PC-3 (cell line): ENCODE measurements around the gene C12orf50. TPM values are rescaled to one million over a fixed set of nuclear protein-coding genes. Genes with fewer than 3 reads are reported as not detected.

Experiments
- ATAC-seq: fragments of 200-7000 bp; cut with Tn5 transposase; 2 replicates; pipeline ENCODE4 v1.9.1; 2020; ENCODE audit warnings: mild to moderate bottlenecking, moderate library complexity
- BruUV-seq: library from RNA; stranded (reverse); fragments of 400-500 nt; replicated peaks from 2 replicates; lab custom pipeline; 2021; lab: Mats Ljungman, UMichigan
- CTCF ChIA-PET: fragments of 300-600 bp; sonication (Branson Sonifier 250); formaldehyde crosslinking; loops from one replicate; lab custom pipeline; 2022; ENCODE audit warnings: antibody characterized with exemption; lab: Charles Lee
- POLR2A ChIA-PET: fragments of 300-600 bp; sonication (Branson Sonifier 250); formaldehyde crosslinking; loops from one replicate; lab custom pipeline; 2022; ENCODE audit warnings: antibody characterized with exemption; ENCODE audit not compliant: unreplicated experiment; lab: Charles Lee
- DNase-seq: peaks from one replicate; pipeline ENCODE4 v3.0.0-alpha.2; 2015
- H2AFZ ChIP-seq: fragments of 300-600 bp; sonication (generic); 2 replicates; pipeline ENCODE4 v1.6.0; 2016; ENCODE audit warnings: antibody characterized with exemption, low read length
- H3F3A ChIP-seq: fragments of 300-600 bp; sonication (generic); one replicate; pipeline ENCODE4 v1.6.0; 2017; ENCODE audit warnings: antibody characterized with exemption, low read length, control low read depth, mild to moderate bottlenecking; ENCODE audit not compliant: unreplicated experiment
- H3K27ac ChIP-seq: fragments of 300-600 bp; sonication (generic); 2 replicates; pipeline ENCODE4 v1.5.1; 2016; ENCODE audit warnings: mild to moderate bottlenecking, low read length
- H3K27me3 ChIP-seq: fragments of 300-600 bp; sonication (generic); 2 replicates; pipeline ENCODE4 v1.6.1; 2016; ENCODE audit warnings: low read length, mixed read lengths
- H3K36me3 ChIP-seq: fragments of 300-600 bp; sonication (generic); 2 replicates; pipeline ENCODE4 v1.6.1; 2016; ENCODE audit warnings: low read depth, mixed run types, low read length, mixed read lengths
- H3K4me1 ChIP-seq: fragments of 300-600 bp; sonication (generic); 2 replicates; pipeline ENCODE4 v1.5.1; 2016; ENCODE audit warnings: low read length; ENCODE audit not compliant: insufficient read depth
- H3K4me2 ChIP-seq: fragments of 300-600 bp; sonication (generic); 2 replicates; pipeline ENCODE4 v1.6.0; 2016; ENCODE audit warnings: low read length
- H3K4me3 ChIP-seq: fragments of 300-600 bp; sonication (generic); 2 replicates; pipeline ENCODE4 v1.5.1; 2016; ENCODE audit warnings: mild to moderate bottlenecking, low read length, mixed read lengths
- H3K79me2 ChIP-seq: fragments of 300-600 bp; sonication (generic); 2 replicates; pipeline ENCODE4 v1.6.1; 2017; ENCODE audit warnings: low read length, mixed read lengths
- H3K9ac ChIP-seq: fragments of 300-600 bp; sonication (generic); 2 replicates; pipeline ENCODE4 v1.6.0; 2016; ENCODE audit warnings: mild to moderate bottlenecking, low read length
- H3K9me2 ChIP-seq: fragments of 300-600 bp; sonication (generic); replicated peaks from 2 replicates; pipeline ENCODE4 v1.6.1; 2016; ENCODE audit warnings: mixed run types, low read length, mixed read lengths
- H3K9me3 ChIP-seq: fragments of 300-600 bp; sonication (generic); 2 replicates; pipeline ENCODE4 v1.6.1; 2016; ENCODE audit warnings: low read length, mixed read lengths
- H4K20me1 ChIP-seq: fragments of 300-600 bp; sonication (generic); 2 replicates; pipeline ENCODE4 v1.6.1; 2016; ENCODE audit warnings: low read length, mixed read lengths
- EZH2 ChIP-seq: fragments of 300-600 bp; sonication (generic); IDR thresholded peaks from one replicate; pipeline ENCODE4 v1.6.1; 2017; ENCODE audit warnings: antibody characterized with exemption, mild to moderate bottlenecking, low read length; ENCODE audit not compliant: unreplicated experiment
- EZH2phosphoT487 ChIP-seq: fragments of 300-600 bp; sonication (generic); IDR thresholded peaks from 2 replicates; pipeline ENCODE4 v1.6.1; 2018; ENCODE audit warnings: mild to moderate bottlenecking, antibody characterized with exemption, low read length, borderline replicate concordance
- intact Hi-C: fragments of 100-400 bp; cut with micrococcal nuclease; formaldehyde crosslinking; loops from 2 replicates; pipeline ENCODE4 v1.9.0; 2023
- total RNA-seq: library from RNA; depleted of rRNA; stranded (reverse); fragments of >200 nt; gene quantifications from 2 replicates; pipeline ENCODE4 v1.2.3, GENCODE V29; 2014
- TF ChIP-seq, protein P1 (sequence below): fragments of 300-600 bp; sonication (generic); conservative IDR thresholded peaks from 2 replicates; pipeline ENCODE4 v1.5.1; 2017; ENCODE audit warnings: antibody characterized with exemption, low read depth, mild to moderate bottlenecking, low read length

The C12orf50 gene
- total RNA-seq, 1 experiment from 2014 or later, result not detected

DNA sequence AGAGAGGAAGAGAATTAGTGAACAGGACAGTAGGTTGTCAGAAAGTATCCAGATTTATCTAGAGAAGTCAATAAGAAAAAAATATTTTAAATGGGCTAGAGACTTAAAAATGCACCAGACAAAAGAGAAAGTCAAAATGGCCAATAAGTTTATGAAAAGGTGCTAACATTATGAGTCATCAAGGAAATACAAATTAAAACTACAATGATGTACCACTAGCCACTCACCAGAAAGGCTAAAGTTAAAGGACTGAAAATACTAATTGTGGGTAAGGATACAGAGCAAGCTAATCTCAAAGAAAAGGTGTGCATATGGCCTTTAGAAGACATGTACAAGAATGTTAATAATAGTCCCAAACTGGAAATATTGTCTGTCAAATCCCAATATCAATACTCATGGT is 37.7 kb downstream of the C12orf50 start:
- no TSS peak for BruUV-seq
- ATAC-seq, result no peak
- intact Hi-C loops, result loop anchor here (1.0 kb wide), 1 partner anchor 36 kb away; no protein-coding TSS in a partner anchor

DNA sequence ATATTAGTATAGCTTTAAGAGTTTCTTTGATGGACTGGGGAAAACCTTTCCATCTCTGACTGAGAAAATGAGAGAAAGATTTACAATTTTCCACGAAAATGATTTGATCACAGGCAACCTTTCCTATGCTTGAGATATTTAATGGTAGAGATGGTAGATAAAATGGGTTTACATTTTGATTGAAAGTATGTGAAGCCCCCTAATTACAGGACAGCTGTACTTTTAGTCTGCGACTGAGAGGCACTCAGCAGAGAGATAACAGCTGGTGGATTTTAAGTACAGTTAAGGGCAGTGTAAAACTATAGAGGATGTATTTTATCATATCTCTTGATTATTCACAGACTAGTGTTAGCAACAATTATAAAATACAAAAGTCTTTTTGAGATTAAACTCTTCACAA is 40.7 kb downstream of the C12orf50 start:
- H3K9me3 ChIP-seq, result no peaks in the 10 kb centered on the region
- no peak overlapping the region for H3K9ac ChIP-seq
- ATAC-seq, result no peak
- intact Hi-C loops, result no loop called here
- no peak overlapping the region for H3K27ac ChIP-seq
- POLR2A ChIA-PET, result no interaction called here
- no peak overlapping the region for H3K4me2 ChIP-seq
- no peaks in the 10 kb centered on the region for H3F3A ChIP-seq
- no peaks in the 10 kb centered on the region for H3K79me2 ChIP-seq
- H3K36me3 ChIP-seq, result no peaks in the 10 kb centered on the region
- no peak for DNase-seq
- TF ChIP-seq EZH2phosphoT487, result no peak
- no peak for TF ChIP-seq EZH2
- TF ChIP-seq, protein P1, sequence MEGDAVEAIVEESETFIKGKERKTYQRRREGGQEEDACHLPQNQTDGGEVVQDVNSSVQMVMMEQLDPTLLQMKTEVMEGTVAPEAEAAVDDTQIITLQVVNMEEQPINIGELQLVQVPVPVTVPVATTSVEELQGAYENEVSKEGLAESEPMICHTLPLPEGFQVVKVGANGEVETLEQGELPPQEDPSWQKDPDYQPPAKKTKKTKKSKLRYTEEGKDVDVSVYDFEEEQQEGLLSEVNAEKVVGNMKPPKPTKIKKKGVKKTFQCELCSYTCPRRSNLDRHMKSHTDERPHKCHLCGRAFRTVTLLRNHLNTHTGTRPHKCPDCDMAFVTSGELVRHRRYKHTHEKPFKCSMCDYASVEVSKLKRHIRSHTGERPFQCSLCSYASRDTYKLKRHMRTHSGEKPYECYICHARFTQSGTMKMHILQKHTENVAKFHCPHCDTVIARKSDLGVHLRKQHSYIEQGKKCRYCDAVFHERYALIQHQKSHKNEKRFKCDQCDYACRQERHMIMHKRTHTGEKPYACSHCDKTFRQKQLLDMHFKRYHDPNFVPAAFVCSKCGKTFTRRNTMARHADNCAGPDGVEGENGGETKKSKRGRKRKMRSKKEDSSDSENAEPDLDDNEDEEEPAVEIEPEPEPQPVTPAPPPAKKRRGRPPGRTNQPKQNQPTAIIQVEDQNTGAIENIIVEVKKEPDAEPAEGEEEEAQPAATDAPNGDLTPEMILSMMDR, result no peak
- no peak overlapping the region for H3K4me3 ChIP-seq
- H3K27me3 ChIP-seq, result no peaks in the 10 kb centered on the region
- BruUV-seq, result no TSS peak
- H3K4me1 ChIP-seq, result no peaks in the 10 kb centered on the region
- no peaks in the 10 kb centered on the region for H3K9me2 ChIP-seq
- no peaks in the 10 kb centered on the region for H4K20me1 ChIP-seq
- CTCF ChIA-PET, result no interaction called here
- no peak overlapping the region for H2AFZ ChIP-seq

More for the DNA sequence above, 37.7 kb downstream of the C12orf50 start:
- Histone ChIP-seq H4K20me1 (no peaks in the 10 kb centered on the region), H3K4me1 (0 out of 2 replicates have a peak, but pooled peaks cover 4% of the 10 kb centered on the region), H3K27me3 (no peaks in the 10 kb centered on the region), H3K9me2 (no peaks in the 10 kb centered on the region), H3F3A (no peaks in the 10 kb centered on the region), H3K36me3 (no peaks in the 10 kb centered on the region), H3K27ac (no peak overlapping the region), H3K4me2 (no peak overlapping the region), H3K79me2 (no peaks in the 10 kb centered on the region), H2AFZ (no peak overlapping the region), H3K4me3 (no peak overlapping the region), H3K9me3 (no peaks in the 10 kb centered on the region), H3K9ac (no peak overlapping the region)
- POLR2A ChIA-PET, result no interaction called here
- CTCF ChIA-PET, result no interaction called here
- no peak for DNase-seq
- TF ChIP-seq EZH2 (no peak), EZH2phosphoT487 (no peak)
- TF ChIP-seq, protein P1, result no peak

DNA sequence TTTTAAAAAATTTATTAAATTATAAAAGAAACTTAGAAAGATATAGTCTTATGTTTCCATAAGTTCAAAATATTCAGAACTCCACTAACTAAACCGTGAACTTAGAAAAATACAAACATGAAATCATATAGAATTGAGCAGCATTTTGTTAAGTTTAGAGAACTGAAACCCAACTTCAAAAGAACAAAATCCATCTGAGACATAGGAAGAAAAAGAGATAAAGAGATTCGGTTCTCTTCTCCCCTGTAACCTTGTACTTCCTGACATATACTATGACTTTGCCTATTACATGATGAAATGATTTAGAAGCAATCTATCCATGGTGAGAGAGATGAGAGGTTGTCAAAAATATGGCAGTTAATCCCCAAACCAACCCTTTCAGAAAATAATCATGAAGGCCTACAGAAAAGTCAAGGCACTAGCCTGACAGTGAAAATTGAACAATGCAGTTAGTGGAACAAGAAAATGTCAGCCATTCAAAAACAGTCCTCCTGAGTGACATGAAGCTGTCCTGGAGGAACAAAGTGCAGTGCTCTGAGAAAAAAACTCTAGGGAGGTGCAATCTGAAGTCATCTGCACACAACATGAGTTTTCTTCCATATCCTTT is 44.0 kb downstream of the C12orf50 start:
- no TSS peak for BruUV-seq
- H3K36me3 ChIP-seq, result no peaks in the 10 kb centered on the region
- ChIA-PET POLR2A (no interaction called here), CTCF (no interaction called here)
- no peaks in the 10 kb centered on the region for H3K4me1 ChIP-seq
- no peaks in the 10 kb centered on the region for H4K20me1 ChIP-seq
- H3K4me3 ChIP-seq, result no peak overlapping the region
- no peak for DNase-seq
- TF ChIP-seq EZH2phosphoT487 (no peak), EZH2 (no peak)
- TF ChIP-seq, protein P1, result no peak
- H2AFZ ChIP-seq, result no peak overlapping the region
- no peaks in the 10 kb centered on the region for H3K27me3 ChIP-seq
- intact Hi-C loops, result no loop called here
- H3K27ac ChIP-seq, result no peak overlapping the region
- no peak overlapping the region for H3K4me2 ChIP-seq
- no peak for ATAC-seq
- no peaks in the 10 kb centered on the region for H3F3A ChIP-seq
- H3K9ac ChIP-seq, result no peak overlapping the region
- H3K79me2 ChIP-seq, result no peaks in the 10 kb centered on the region
- no peaks in the 10 kb centered on the region for H3K9me3 ChIP-seq
- no peaks in the 10 kb centered on the region for H3K9me2 ChIP-seq
